OCI-LY1 (cell line): ENCODE measurements around the gene ZNF37A.

Experiments
- CTCF ChIP-seq: fragments of 200-600 bp; sonication (generic), shearing (Covaris generic); IDR thresholded peaks from 2 replicates; pipeline ENCODE4 v1.5.1; 2017; ENCODE audit warnings: mild to moderate bottlenecking, antibody characterized with exemption, low read length, moderate library complexity, mixed read lengths
- EZH2 ChIP-seq: fragments of 200-600 bp; sonication (generic), shearing (Covaris generic); IDR thresholded peaks from 2 replicates; pipeline ENCODE4 v1.8.0; 2017; ENCODE audit warnings: borderline replicate concordance, mixed run types, mild to moderate bottlenecking, antibody characterized with exemption, low read length, moderate library complexity, mixed read lengths

GRCh38 chr10:38072552-38072951 lies 21.6 kb upstream of the ZNF37A start:
- TF ChIP-seq CTCF (no peak), EZH2 (no peak)
